Peyer's patch (tissue), 4 donors: Measurements from ENCODE around the gene KRT6C.

Experiments
- POLR2A ChIP-seq, 2 donors: fragments of 450-650 bp; IDR thresholded peaks; one replicate each; pipeline ENCODE4 v1.5.1; 2017; ENCODE audit warnings: antibody characterized with exemption in 2 of 2, mild to moderate bottlenecking in 2 of 2, moderate library complexity in 2 of 2
- TF ChIP-seq, protein P1 (sequence below), 6 experiments: fragments of 450-650 bp in 4 of 6; fragments of 200-600 bp in 2 of 6; sonication (generic) in 1 of 6; IDR thresholded peaks; one replicate each; pipeline ENCODE4 v1.5.1; 2017 to 2019; ENCODE audit warnings: antibody characterized with exemption in 6 of 6, mild to moderate bottlenecking in 3 of 6, moderate library complexity in 1 of 6

DNA sequence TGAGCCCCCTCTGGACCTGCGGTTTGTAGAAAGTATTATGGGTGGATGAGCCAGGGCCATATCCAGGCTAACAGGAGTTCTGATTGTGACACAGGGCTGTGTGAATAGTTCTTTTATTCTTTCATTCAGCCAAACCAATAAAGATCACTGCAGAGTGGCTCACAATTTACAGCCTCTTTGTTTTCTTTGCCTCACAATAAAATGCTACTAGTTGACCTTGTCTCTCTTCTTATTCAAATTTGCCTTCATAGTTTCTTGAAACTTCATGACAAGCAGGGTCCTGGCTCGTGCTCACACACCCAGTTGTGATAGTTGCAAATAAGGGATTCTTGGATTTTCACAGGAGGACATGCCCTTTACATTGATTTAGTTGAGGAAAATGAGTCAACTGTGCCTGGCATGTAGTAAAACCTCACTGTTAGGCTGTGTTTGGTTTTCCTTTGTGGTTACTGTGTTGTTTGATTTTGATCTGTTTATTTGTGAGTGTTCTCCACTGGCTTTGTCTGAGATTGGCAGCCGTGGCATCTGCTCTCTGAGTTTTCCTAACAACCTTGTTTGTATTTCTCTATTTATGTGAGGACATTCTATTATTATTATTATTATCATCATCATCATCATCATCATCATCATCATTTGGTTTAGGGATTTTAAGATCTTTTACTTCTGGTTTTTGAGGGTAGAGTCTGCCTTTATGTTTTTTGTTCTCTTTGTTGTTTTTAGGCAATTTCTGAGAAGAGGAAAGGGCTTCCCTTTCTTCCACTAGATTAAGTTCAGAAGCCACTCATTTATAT, 19.0 kb downstream of the KRT6C start:
- TF ChIP-seq, protein P1, sequence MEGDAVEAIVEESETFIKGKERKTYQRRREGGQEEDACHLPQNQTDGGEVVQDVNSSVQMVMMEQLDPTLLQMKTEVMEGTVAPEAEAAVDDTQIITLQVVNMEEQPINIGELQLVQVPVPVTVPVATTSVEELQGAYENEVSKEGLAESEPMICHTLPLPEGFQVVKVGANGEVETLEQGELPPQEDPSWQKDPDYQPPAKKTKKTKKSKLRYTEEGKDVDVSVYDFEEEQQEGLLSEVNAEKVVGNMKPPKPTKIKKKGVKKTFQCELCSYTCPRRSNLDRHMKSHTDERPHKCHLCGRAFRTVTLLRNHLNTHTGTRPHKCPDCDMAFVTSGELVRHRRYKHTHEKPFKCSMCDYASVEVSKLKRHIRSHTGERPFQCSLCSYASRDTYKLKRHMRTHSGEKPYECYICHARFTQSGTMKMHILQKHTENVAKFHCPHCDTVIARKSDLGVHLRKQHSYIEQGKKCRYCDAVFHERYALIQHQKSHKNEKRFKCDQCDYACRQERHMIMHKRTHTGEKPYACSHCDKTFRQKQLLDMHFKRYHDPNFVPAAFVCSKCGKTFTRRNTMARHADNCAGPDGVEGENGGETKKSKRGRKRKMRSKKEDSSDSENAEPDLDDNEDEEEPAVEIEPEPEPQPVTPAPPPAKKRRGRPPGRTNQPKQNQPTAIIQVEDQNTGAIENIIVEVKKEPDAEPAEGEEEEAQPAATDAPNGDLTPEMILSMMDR (IDR thresholded peaks at IDR 0.05): no peak
- no peak for TF ChIP-seq POLR2A (IDR thresholded peaks at IDR 0.05)
